Mesothelial cell of epicardium (in vitro differentiated cells): ENCODE measurements around the gene KCNJ5. TPM values are rescaled to one million over a fixed set of nuclear protein-coding genes. Genes with fewer than 3 reads are reported as not detected.

ENCODE experiments used
- DNase-seq, 2 experiments: peaks; one replicate each; pipeline ENCODE4 v3.0.0; 2021; ENCODE audit warnings: low spot score in 2 of 2; ENCODE audit not compliant: unreplicated experiment in 2 of 2
- H3K27ac Mint-ChIP-seq: 2 replicates; pipeline ENCODE4 v1.8.0; 2021; ENCODE audit warnings: mixed read lengths
- H3K27me3 Mint-ChIP-seq: 2 replicates; pipeline ENCODE4 v1.8.0; 2021; ENCODE audit warnings: low read depth, mixed read lengths
- H3K36me3 Mint-ChIP-seq: 2 replicates; pipeline ENCODE4 v1.8.0; 2021; ENCODE audit warnings: mixed read lengths
- H3K4me1 Mint-ChIP-seq: 2 replicates; pipeline ENCODE4 v1.8.0; 2021; ENCODE audit warnings: mixed read lengths
- H3K4me3 Mint-ChIP-seq: 2 replicates; pipeline ENCODE4 v1.8.0; 2021; ENCODE audit warnings: mild to moderate bottlenecking, moderate library complexity, mixed read lengths
- H3K9me3 Mint-ChIP-seq: 2 replicates; pipeline ENCODE4 v1.8.0; 2021; ENCODE audit warnings: mixed read lengths
- total RNA-seq: library from RNA; stranded (reverse); gene quantifications from 3 replicates; pipeline ENCODE4 v1.2.1, GENCODE V29; 2021
- TF ChIP-seq, protein P1 (sequence below): fragments of 200-600 bp; sonication (generic); IDR thresholded peaks from one replicate; pipeline ENCODE4 v1.5.0; 2021; ENCODE audit warnings: antibody characterized with exemption; ENCODE audit not compliant: unreplicated experiment

KCNJ5 gene
- total RNA-seq, 1 donor from 2014 or later, result 0.09 TPM

DNA sequence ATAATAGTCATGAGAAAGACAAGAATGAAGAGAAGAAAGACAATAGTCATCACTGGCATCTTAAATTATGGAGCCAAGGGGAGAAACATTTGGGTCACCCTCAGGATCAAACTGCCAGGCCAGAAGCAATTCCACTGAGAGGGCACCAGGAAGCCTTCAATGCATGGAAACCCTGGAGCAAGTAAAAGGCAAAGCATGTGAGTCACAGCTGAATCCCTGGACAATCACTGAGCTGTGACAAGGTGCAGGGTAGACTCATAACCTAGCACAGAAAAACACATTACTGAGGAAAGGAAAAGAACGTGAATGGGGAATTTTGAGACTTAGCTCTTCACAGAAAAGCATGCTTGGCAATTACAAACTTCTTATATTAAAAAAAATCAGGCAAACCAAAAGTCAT lies 25.7 kb upstream of the KCNJ5 start:
- no peaks in the 10 kb centered on the region for H3K9me3 Mint-ChIP-seq
- no peak for DNase-seq
- no peaks in the 10 kb centered on the region for H3K36me3 Mint-ChIP-seq
- no peak overlapping the region for H3K27ac Mint-ChIP-seq
- no peak overlapping the region for H3K4me3 Mint-ChIP-seq
- TF ChIP-seq, protein P1, sequence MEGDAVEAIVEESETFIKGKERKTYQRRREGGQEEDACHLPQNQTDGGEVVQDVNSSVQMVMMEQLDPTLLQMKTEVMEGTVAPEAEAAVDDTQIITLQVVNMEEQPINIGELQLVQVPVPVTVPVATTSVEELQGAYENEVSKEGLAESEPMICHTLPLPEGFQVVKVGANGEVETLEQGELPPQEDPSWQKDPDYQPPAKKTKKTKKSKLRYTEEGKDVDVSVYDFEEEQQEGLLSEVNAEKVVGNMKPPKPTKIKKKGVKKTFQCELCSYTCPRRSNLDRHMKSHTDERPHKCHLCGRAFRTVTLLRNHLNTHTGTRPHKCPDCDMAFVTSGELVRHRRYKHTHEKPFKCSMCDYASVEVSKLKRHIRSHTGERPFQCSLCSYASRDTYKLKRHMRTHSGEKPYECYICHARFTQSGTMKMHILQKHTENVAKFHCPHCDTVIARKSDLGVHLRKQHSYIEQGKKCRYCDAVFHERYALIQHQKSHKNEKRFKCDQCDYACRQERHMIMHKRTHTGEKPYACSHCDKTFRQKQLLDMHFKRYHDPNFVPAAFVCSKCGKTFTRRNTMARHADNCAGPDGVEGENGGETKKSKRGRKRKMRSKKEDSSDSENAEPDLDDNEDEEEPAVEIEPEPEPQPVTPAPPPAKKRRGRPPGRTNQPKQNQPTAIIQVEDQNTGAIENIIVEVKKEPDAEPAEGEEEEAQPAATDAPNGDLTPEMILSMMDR, result no peak
- H3K27me3 Mint-ChIP-seq, result peaks cover 2% of the 10 kb centered on the region
- peaks cover 6% of the 10 kb centered on the region for H3K4me1 Mint-ChIP-seq

DNA sequence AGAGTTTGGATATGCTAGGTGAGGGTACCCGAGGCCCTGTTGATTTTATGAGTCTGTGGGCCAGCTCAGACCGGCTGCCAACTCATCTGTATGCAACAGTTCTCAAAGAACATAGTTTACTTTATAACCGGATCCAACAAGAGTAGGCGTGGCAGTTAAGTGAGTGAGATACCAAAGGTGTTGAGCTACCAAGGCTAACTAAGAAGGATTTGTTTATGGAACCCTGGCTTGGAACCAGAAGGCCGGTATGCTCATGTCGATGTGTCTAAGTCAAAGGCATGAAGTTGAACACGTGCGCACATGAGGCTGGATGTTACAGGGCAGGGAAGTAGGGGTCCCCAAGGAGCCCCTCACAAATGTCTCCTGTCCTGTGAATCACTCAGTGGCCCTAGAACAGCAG lies 23.9 kb upstream of the KCNJ5 start, which contains the start of gene KCNJ1:
Gene KCNJ1 (minus strand): TSS at position 20 of the 400 bp plus-strand sequence. CDS start 27,053 bp downstream, outside the sequence.
- no peaks in the 10 kb centered on the region for H3K36me3 Mint-ChIP-seq
- TF ChIP-seq, protein P1, result no peak
- peaks cover 6% of the 10 kb centered on the region for H3K4me1 Mint-ChIP-seq
- H3K4me3 Mint-ChIP-seq, result no peak within 1 kb of the TSS
- H3K9me3 Mint-ChIP-seq, result no peaks in the 10 kb centered on the region
- H3K27me3 Mint-ChIP-seq, result peaks cover 17% of the 10 kb centered on the region
- no peak for DNase-seq
- no peak within 1 kb of the TSS for H3K27ac Mint-ChIP-seq

DNA sequence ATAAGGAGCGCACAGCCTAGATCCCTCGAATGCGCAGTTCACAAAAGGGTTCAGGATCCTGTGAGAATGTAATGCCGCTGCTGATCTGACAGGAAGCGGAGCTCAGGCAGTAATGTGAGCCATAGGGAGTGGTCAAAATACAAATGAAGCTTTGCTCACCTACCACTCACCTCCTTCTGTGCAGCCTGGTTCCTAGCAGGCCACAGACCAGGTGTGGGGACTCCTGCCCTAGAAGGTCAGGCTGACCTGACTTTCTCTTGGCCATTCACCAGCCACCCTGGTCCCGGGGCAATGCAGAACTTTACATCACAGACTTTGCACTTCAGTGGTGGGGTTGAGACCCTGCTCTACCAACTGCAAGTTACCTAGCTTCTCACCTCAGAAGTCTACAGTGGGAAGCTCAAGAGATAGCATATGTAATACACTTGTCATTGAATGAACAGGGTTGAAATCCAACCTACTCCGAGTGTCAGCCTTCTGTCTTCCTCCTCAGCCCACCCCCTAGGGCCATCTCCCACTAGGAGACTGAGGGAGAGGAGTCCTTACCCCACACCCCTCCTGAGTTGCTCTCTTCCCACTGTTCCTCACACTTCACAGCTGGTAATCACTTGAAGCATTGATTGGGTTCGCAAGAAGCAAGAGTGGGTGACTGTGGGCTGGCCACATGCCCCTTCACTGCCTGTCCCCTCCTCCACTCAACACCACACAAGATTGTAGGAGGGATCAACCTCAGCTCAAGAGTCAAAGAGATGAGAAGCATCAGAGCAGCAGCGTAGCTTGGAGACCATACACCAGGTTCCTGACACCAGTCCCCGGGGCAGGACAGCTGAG lies 22.1 kb upstream of the KCNJ5 start:
- Mint-ChIP-seq H3K36me3 (no peaks in the 10 kb centered on the region), H3K27ac (no peak overlapping the region)

DNA sequence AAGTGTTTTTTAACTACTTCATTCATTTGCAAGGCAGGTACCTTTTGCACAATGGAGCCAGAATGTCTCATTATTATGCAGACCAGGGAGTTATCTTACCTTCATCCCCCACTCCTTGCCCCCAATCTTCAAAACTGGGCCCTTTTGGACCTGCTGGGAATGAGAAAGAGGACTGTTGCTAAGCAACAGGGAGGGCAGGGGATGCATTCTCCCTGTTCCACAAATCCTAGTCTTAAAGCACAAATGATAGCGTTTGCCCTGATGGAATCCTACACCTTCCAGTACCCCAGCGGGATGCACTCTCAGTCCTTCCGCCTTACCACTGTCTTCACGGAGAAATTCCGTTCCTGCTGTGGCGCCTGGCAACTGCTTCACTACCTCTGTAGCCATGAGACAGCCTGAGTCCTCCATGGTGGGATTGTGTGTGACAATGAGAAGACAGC lies 20.0 kb upstream of the KCNJ5 start:
- Mint-ChIP-seq H3K27me3 (peaks cover 35% of the 10 kb centered on the region), H3K36me3 (no peaks in the 10 kb centered on the region), H3K27ac (no peak overlapping the region), H3K9me3 (no peaks in the 10 kb centered on the region), H3K4me3 (no peak overlapping the region), H3K4me1 (no peaks in the 10 kb centered on the region)
- DNase-seq, result no peak
- TF ChIP-seq, protein P1, result no peak

More for the DNA sequence above, 22.1 kb upstream of the KCNJ5 start:
- peaks cover 32% of the 10 kb centered on the region for H3K27me3 Mint-ChIP-seq
- H3K4me3 Mint-ChIP-seq, result no peak overlapping the region
- TF ChIP-seq, protein P1, result no peak
- H3K9me3 Mint-ChIP-seq, result no peaks in the 10 kb centered on the region
- no peak for DNase-seq
- H3K4me1 Mint-ChIP-seq, result no peaks in the 10 kb centered on the region

DNA sequence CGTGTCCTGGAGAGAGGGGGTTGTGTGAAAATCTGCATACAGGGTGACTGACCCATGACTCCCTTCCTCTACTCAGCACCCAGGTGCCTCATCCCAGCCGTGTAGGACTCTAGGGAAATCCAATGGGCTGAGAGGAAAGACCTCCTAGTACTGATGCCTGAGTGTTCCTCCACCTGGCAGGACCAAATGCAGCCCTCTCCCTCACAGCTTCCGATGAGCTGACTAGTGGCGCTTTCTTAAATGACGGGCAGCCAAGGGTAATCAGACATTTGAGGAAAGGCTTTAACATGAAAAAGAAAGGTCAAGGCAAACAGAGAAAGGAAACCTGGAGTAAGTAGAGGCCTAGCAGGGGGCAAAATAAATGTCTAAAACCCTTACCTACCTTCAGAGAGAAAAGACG lies 19.1 kb upstream of the KCNJ5 start:
- Mint-ChIP-seq H3K4me3 (no peak overlapping the region), H3K9me3 (no peaks in the 10 kb centered on the region), H3K36me3 (no peaks in the 10 kb centered on the region), H3K4me1 (no peaks in the 10 kb centered on the region), H3K27ac (no peak overlapping the region), H3K27me3 (peaks cover 35% of the 10 kb centered on the region)
- TF ChIP-seq, protein P1, result no peak
- no peak for DNase-seq
